RWPE1 (cell line): Measurements from ENCODE around the gene FRMD4A.
A peak's percentile ranks its signal among the peaks of the same experiment; 100 is the strongest.

Experiments used
- CTCF ChIA-PET: fragments of 350-600 bp; sonication (Branson Sonifier 250); formaldehyde crosslinking; extraction: SDS; loops from one replicate; lab custom pipeline; 2021; lab: Yijun Ruan, JAX
- POLR2A ChIA-PET: fragments of 400-600 bp; formaldehyde crosslinking; extraction: SDS; loops from one replicate; lab custom pipeline; 2020; ENCODE audit warnings: antibody characterized with exemption; ENCODE audit not compliant: low non-redundant PET; lab: Yijun Ruan, JAX
- DNase-seq: peaks from one replicate; pipeline ENCODE4 v3.0.0; 2012; ENCODE audit warnings: low spot score
- H3K27ac ChIP-seq: fragments of 450-650 bp; 2 replicates; pipeline ENCODE4 v1.5.1; 2017
- TF ChIP-seq, protein P1 (sequence below): fragments of 450-650 bp; conservative IDR thresholded peaks from 2 replicates; pipeline ENCODE4 v1.5.1; 2017; ENCODE audit warnings: low read depth, mild to moderate bottlenecking

Gene FRMD4A

DNA sequence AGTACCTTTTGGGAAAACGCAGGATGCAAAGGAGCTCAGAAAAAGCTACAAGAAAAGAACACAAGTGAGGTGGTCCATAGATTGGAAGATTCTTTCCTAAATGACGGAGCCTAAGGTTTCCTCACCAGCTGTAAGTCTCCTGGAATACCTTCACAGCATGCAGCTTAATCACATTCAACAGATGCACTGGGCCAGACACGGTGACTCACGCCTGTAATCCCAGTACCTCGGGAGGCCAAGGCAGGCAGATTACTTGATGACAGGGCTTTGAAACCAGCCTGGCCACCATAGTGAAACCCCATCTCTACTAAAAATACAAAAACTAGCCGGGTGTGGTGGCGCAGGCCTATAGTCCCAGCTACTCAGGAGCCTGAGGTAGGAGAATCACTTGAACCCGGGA, 228.7 kb downstream of the FRMD4A start:
- TF ChIP-seq, protein P1, sequence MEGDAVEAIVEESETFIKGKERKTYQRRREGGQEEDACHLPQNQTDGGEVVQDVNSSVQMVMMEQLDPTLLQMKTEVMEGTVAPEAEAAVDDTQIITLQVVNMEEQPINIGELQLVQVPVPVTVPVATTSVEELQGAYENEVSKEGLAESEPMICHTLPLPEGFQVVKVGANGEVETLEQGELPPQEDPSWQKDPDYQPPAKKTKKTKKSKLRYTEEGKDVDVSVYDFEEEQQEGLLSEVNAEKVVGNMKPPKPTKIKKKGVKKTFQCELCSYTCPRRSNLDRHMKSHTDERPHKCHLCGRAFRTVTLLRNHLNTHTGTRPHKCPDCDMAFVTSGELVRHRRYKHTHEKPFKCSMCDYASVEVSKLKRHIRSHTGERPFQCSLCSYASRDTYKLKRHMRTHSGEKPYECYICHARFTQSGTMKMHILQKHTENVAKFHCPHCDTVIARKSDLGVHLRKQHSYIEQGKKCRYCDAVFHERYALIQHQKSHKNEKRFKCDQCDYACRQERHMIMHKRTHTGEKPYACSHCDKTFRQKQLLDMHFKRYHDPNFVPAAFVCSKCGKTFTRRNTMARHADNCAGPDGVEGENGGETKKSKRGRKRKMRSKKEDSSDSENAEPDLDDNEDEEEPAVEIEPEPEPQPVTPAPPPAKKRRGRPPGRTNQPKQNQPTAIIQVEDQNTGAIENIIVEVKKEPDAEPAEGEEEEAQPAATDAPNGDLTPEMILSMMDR: no peak
- POLR2A ChIA-PET: no interaction called here
- CTCF ChIA-PET: interaction anchor here (0.7 kb wide), 1 partner anchor 108 kb away, joined by 3 read pairs; no protein-coding TSS in a partner anchor
- no peak overlapping the region for H3K27ac ChIP-seq
- DNase-seq: no peak

DNA sequence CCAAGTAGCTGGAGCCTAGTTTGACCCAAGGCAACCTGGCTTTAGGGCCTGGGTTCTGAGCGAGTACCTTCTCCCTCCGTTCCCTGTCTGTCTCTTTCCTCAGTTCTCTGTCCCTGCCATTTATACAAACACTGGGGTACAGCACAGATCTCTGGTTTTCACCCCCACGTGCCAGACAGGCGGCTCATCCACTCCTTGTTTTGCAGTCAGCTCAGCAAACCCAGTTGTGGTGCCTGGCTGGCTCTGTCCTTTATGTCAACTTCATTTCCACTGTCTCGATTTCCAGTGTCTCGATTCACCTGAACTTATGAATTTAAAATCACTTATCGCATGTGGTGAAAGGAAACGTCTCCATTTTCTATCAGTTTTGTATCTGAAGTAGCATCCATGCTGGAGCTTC, 230.8 kb downstream of the FRMD4A start:
- ChIA-PET CTCF (no interaction called here), POLR2A (no interaction called here)
- TF ChIP-seq, protein P1: no peak
- no peak overlapping the region for H3K27ac ChIP-seq
- no peak for DNase-seq

DNA sequence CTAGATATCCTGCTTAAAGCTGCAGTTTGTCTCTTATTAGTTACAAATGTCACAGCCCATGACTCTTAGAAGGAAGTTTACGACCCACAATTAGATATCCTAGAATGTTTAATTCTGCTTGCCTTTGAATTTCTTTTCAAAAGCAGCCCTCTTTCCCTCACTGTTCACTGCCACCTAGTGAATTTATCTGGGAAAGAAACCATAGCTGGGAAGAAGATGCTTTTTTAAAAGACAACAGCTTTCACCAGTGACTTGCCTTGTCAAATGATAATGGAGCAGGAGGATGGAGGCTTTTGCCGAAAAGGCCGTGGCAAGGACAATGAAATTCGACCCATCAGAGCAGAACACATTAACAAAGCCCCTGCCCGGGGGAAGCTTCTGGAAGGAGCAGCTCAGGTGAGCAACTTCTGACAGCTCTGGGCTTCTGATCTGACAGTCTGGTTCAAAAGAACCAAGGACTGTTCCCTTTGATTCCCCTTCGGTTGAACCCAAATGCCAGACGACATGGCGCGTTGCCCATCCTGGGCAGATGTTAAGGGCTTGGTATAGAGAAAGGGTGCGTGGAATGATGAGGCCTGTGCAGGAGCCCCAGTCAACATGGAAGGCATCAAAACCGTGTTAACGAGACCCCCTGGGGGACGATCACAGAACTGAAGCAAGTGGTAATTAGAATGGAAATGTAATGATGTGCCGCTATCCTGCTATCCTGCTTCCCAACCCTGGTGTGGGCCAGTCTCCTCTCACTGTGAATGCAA, 236.8 kb downstream of the FRMD4A start:
- H3K27ac ChIP-seq: no peak overlapping the region
- CTCF ChIA-PET: interaction anchor here (0.6 to 1.9 kb wide), 4 partner anchors 11 to 322 kb away, joined by 3 to 11 read pairs (median 4); no protein-coding TSS in a partner anchor
- TF ChIP-seq, protein P1: peak; percentile 17; the same call in 1 of the 2 replicates
- POLR2A ChIA-PET: no interaction called here
- peak; percentile 30 for DNase-seq

DNA sequence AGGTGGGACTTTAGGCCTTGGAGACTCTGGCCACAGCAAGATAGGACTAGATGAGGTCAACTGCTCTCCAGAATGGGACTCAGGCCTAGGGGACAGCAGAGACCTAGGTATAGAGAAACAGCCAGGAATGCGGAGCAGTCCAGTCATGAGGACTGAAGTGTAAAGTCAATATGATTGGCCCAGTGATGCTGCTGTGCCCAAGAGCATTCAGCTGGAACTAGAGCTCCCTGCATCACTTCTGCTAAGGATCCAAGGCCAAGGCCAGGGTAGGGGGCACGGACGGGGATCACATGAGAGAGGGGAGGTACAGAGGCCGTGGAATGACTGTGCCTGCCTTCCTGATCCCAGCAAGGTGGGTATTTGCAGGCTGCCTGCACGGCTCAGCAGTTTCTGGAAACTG, 237.9 kb downstream of the FRMD4A start:
- ChIA-PET CTCF (interaction anchor here (0.6 kb wide), 1 partner anchor 59 kb away, joined by 3 read pairs; no protein-coding TSS in a partner anchor), POLR2A (no interaction called here)
- DNase-seq: no peak
- TF ChIP-seq, protein P1: no peak
- H3K27ac ChIP-seq: no peak overlapping the region

DNA sequence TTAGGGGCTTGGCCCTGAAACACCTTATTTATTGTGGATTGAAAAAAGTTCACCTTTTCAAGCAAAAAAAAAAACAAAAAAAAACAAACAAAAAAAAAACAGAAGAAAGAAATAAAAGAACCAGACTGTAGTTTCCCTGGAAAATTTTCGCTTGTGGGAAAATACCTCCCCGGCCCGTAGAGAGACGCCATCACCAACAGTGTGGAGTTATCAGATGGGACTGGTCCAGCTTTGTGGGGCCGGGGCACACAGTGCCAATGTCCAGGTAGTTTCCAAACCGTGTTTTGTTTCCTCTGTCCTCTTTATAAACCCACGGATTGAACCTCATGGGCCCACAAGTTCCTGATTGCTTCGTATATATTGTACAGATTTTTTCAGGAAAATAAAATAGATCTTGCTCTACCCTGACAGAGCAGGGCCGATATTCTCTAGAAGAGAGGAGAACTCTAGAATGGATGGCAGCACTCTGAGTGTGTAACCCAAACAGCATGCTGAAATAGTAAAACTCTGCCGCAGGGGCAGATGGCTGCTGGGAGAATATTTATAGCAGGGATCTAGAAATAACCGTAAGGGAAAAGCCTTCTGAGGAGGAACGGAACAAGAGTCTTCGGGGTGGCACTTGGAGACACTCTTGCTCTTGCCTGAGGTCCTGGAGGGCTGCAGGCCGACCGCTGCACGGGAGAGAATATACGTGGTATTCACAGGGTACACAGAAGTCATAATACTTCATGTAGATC, 241.0 kb downstream of the FRMD4A start:
- no peak for DNase-seq
- no peak overlapping the region for H3K27ac ChIP-seq
- ChIA-PET CTCF (interaction anchor here (0.6 kb wide), 2 partner anchors 8 to 193 kb away, joined by 3 to 4 read pairs; no protein-coding TSS in a partner anchor), POLR2A (no interaction called here)
- TF ChIP-seq, protein P1: no peak

DNA sequence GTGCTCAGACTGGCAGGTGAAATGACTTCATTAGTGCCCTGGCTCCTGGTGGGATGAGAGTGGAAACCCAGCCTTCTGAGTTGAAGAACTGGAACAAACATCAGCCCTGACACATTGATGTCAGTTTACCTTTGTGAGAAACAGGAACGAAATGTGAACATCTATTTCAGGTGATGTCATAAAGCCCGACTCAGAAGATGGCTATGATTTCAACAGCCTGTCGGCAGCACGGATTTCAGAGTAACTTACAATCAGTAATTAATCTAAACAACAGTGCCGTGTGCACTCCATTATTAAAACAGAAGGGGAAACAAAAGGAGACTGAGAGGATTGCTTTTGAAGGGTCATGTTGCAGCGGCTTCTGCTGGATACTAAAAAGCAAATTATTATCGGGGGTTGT, 243.2 kb downstream of the FRMD4A start:
- no peak for DNase-seq
- CTCF ChIA-PET: interaction anchor here (0.6 kb wide), 1 partner anchor 300 kb away, joined by 3 read pairs; no protein-coding TSS in a partner anchor
- TF ChIP-seq, protein P1: no peak
- POLR2A ChIA-PET: no interaction called here
- H3K27ac ChIP-seq: no peak overlapping the region
